Esophagus muscularis mucosa (tissue), 4 donors: ENCODE measurements around the gene PDE4D. TPM values are rescaled to one million over a fixed set of nuclear protein-coding genes. Genes with fewer than 3 reads are reported as not detected.

ENCODE experiments used
- DNase-seq: peaks from one replicate; pipeline ENCODE4 v3.0.0-alpha.2; 2017; ENCODE audit errors: extremely low spot score
- H3K27ac ChIP-seq, 4 donors: fragments of 200-600 bp; sonication (generic); replicated peaks in 1 of 4; 1 replicate in 3 of 4; 2 replicates in 1 of 4; pipeline ENCODE4 v1.5.1; 2016 to 2019; ENCODE audit warnings: mild to moderate bottlenecking in 1 of 4
- H3K27me3 ChIP-seq, 4 donors: fragments of 200-600 bp; sonication (generic); one replicate each; pipeline versions ENCODE4 v1.5.1 to v1.6.0; 2016 to 2019
- H3K36me3 ChIP-seq, 4 donors: fragments of 200-600 bp; sonication (generic); one replicate each; pipeline ENCODE4 v1.5.1; 2016 to 2019
- H3K4me1 ChIP-seq, 4 donors: fragments of 200-600 bp; sonication (generic); one replicate each; pipeline ENCODE4 v1.5.1; 2016 to 2019
- H3K4me3 ChIP-seq, 4 donors: fragments of 200-600 bp; sonication (generic); 1 replicate in 2 of 4; 2 replicates in 2 of 4; pipeline ENCODE4 v1.5.1; 2016 to 2019; ENCODE audit warnings: mild to moderate bottlenecking in 4 of 4, moderate library complexity in 1 of 4
- H3K9me3 ChIP-seq, 4 donors: fragments of 200-600 bp; sonication (generic); 1 replicate in 3 of 4; 2 replicates in 1 of 4; pipeline ENCODE4 v1.5.1; 2016 to 2019
- CTCF ChIP-seq, 3 experiments: fragments of 200-600 bp in 2 of 3; fragments of 450-650 bp in 1 of 3; sonication (generic) in 2 of 3; IDR thresholded peaks; one replicate each; pipeline ENCODE4 v1.5.1; 2017 to 2019; ENCODE audit warnings: antibody characterized with exemption in 3 of 3, mild to moderate bottlenecking in 2 of 3, moderate library complexity in 1 of 3
- EP300 ChIP-seq: sonication (generic); formaldehyde crosslinking; IDR thresholded peaks from one replicate; pipeline ENCODE4 v1.6.1; 2017; ENCODE audit warnings: antibody characterized with exemption
- POLR2A ChIP-seq: fragments of 450-650 bp; IDR thresholded peaks from one replicate; pipeline ENCODE4 v1.6.1; 2017; ENCODE audit warnings: antibody characterized with exemption, moderate library complexity, mild to moderate bottlenecking, low read depth
- POLR2AphosphoS5 ChIP-seq, 2 donors: sonication (generic); formaldehyde crosslinking; IDR thresholded peaks; one replicate each; pipeline ENCODE4 v1.6.1; 2017; ENCODE audit warnings: antibody characterized with exemption in 2 of 2
- WGBS: methylation state at CpG from one replicate; pipeline ENCODE4 v1.1.5; 2018; 5-methylcytosine and 5-hydroxymethylcytosine counted together
- intact Hi-C: fragments of 100-400 bp; cut with DNase I; formaldehyde crosslinking; loops from one replicate; pipeline ENCODE4 v1.15.1; 2023
- total RNA-seq, 4 donors: library from RNA; depleted of rRNA; stranded (reverse); fragments of >200 nt; gene quantifications; one replicate each; pipeline versions ENCODE4 v1.1.0 to v1.2.1, GENCODE V29; 2016

PDE4D gene
- total RNA-seq, 4 donors from 2014 or later = 39.2 to 87.0 (median 50.2) TPM

GRCh38 chr5:59506285-59506877 lies 387.1 kb downstream of the PDE4D start:
- Histone ChIP-seq H3K27ac (no peak overlapping the region), H3K27me3 (no peaks in the 10 kb centered on the region), H3K9me3 (no peaks in the 10 kb centered on the region), H3K4me3 (no peak overlapping the region), H3K36me3 (no peaks in the 10 kb centered on the region), H3K4me1 (no peaks in the 10 kb centered on the region)
- intact Hi-C loops = loop anchor here (5.0 kb wide), 1 partner anchor 296 kb away; no protein-coding TSS in a partner anchor
- 71% methylated on average over 1 of the region's 1 CpG for WGBS
- TF ChIP-seq EP300 (no peak), POLR2A (no peak), CTCF (IDR thresholded peaks at IDR 0.05) (peak in 1 of 3 experiments; percentile 42), POLR2AphosphoS5 (IDR thresholded peaks at IDR 0.05) (no peak)
- DNase-seq = no peak

DNA sequence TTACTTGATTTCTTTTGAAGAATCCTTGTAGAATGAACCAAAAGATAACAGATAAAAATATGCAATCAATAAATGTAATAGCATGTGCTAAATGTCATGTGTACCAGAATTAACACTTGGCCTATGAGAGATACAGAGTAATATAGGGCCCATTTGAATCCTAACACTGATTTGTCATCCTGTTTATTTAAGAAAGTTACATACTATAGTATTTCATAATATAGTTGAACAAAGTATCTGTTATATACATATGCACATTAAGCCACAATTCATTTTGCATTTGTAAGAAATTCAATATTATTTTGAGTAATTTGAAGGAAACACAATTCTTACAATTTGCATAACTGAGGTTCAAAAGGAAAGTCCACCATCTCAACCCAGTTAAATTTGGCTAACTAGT lies 389.5 kb downstream of the PDE4D start:
- DNase-seq = no peak
- Histone ChIP-seq H3K27ac (no peak overlapping the region), H3K27me3 (no peaks in the 10 kb centered on the region), H3K9me3 (no peaks in the 10 kb centered on the region), H3K4me3 (no peak overlapping the region), H3K4me1 (no peaks in the 10 kb centered on the region), H3K36me3 (no peaks in the 10 kb centered on the region)
- no peak for TF ChIP-seq CTCF (IDR thresholded peaks at IDR 0.05)
- intact Hi-C loops = no loop called here

- WGBS = 37% methylated on average over 1 of the region's 1 CpG
- TF ChIP-seq EP300 = no peak
- TF ChIP-seq POLR2AphosphoS5 (IDR thresholded peaks at IDR 0.05) = no peak
- no peak for TF ChIP-seq CTCF (IDR thresholded peaks at IDR 0.05)
- TF ChIP-seq POLR2A = no peak
- no peaks in the 10 kb centered on the region for H3K4me1 ChIP-seq
- H3K36me3 ChIP-seq = no peaks in the 10 kb centered on the region
- intact Hi-C loops = no loop called here
- H3K4me3 ChIP-seq = no peak overlapping the region
- no peak for DNase-seq
- H3K27me3 ChIP-seq = no peaks in the 10 kb centered on the region
- H3K27ac ChIP-seq = no peak overlapping the region
- H3K9me3 ChIP-seq = no peaks in the 10 kb centered on the region
Measured at GRCh38 chr5:59503220-59503619, 390.3 kb downstream of the PDE4D start.

DNA sequence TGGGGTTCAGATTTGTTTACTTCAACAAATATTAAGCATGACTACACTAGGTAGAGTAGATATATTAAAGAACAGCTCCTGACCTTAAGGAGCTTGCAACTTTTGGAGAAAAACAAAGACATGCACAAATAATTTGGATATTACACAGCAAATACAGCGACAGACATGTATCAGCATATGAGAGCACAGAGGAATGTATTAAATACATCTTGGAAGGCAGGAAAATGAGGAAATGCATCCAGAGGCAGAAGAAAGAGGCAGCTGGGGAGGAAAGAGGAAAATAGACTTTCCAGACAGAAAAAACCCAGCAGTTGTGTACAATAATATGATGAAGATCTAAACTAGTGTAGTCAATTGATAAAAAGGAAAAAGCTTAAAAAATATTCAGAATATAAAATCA lies 392.2 kb downstream of the PDE4D start:
- Histone ChIP-seq H3K36me3 (no peaks in the 10 kb centered on the region), H3K27me3 (no peaks in the 10 kb centered on the region), H3K4me3 (no peak overlapping the region), H3K9me3 (no peaks in the 10 kb centered on the region), H3K4me1 (no peaks in the 10 kb centered on the region), H3K27ac (no peak overlapping the region)
- no peak for DNase-seq
- no peak for TF ChIP-seq POLR2A
- TF ChIP-seq CTCF (IDR thresholded peaks at IDR 0.05) = no peak
- TF ChIP-seq POLR2AphosphoS5 (IDR thresholded peaks at IDR 0.05) = no peak
- no peak for TF ChIP-seq EP300
- intact Hi-C loops = no loop called here
- 78% methylated on average over 1 of the region's 1 CpG for WGBS

DNA sequence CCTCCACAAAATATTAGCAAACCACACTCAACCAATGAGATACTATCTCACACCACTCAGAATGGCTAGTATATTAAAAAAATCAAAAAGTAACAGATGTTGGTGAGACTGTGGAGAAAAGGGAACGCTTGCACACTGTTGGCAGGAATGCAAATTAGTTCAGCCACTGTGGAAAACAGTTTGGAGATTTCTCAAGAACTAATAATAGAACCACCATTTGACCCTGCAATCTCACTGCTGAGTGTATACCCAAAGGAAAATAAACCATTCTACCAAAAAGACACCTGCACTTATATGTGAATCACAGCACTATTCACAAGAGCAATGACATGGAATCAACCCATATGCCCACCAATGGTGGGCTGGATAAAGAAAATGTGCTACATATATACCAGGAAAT lies 393.5 kb downstream of the PDE4D start:
- no peaks in the 10 kb centered on the region for H3K27me3 ChIP-seq
- no peaks in the 10 kb centered on the region for H3K36me3 ChIP-seq
- intact Hi-C loops = no loop called here
- no peaks in the 10 kb centered on the region for H3K4me1 ChIP-seq
- H3K4me3 ChIP-seq = no peak overlapping the region
- no peak for DNase-seq
- TF ChIP-seq EP300 (no peak), POLR2A (no peak), CTCF (IDR thresholded peaks at IDR 0.05) (no peak), POLR2AphosphoS5 (IDR thresholded peaks at IDR 0.05) (no peak)
- 52% methylated on average over 1 of the region's 1 CpG for WGBS
- H3K9me3 ChIP-seq = no peaks in the 10 kb centered on the region
- H3K27ac ChIP-seq = no peak overlapping the region
